Kidney glomerular epithelial cell (primary cell): ENCODE results near the gene CCDC6.
"Not testable (repeated sequence)": the region's sequence is repeated elsewhere in the genome, so short reads cannot be mapped to it uniquely, and the experiment has no call there.

Experiments used
- DNase-seq: peaks from one replicate; lab custom pipeline; 2025; lab: John Stamatoyannopoulos, UW

The CCDC6 gene

GRCh38 chr10:59808896-59809643, 97.3 kb downstream of the CCDC6 start:
- DNase-seq: peak; percentile 44

GRCh38 chr10:59807629-59808620, 98.4 kb downstream of the CCDC6 start:
- no peak for DNase-seq

DNA sequence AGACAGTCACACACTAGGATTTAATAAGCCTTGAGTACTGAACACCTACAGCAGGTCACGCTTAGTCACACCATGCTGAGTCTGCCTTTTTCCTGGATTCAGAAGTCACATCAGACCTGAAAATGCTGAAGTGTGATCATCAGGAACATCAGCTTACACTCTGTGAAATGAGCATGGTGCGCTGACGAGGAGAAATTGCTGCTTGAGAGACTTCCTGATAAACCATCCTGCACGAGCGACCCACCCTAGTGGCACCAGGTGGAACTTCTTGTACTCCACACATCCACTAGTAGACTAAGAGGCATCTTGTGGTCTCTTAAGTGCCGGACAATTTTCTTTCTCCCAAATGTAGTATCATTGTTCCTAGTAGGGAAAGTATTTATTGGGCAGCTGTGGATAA, 101.3 kb downstream of the CCDC6 start:
- peak; percentile 5 for DNase-seq

DNA sequence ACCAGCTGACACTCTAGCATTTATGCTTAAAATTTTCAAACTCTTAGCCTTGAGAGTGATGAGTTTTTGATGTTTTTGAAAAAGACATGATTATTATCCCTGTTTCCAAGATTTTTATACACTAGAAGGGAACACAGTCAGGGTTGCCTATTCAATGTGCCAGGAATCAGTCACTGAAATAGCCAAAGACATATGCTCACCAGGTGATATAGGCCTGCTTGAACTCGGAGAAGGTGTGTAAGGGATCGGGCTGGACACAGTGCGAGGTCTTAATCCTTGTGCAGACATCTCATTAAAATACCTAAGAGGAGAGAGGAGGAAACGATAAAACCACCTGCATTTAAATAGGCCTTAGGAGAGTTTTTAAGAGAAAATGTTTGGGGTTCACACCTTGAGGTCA, 102.1 kb downstream of the CCDC6 start:
- no peak for DNase-seq

DNA sequence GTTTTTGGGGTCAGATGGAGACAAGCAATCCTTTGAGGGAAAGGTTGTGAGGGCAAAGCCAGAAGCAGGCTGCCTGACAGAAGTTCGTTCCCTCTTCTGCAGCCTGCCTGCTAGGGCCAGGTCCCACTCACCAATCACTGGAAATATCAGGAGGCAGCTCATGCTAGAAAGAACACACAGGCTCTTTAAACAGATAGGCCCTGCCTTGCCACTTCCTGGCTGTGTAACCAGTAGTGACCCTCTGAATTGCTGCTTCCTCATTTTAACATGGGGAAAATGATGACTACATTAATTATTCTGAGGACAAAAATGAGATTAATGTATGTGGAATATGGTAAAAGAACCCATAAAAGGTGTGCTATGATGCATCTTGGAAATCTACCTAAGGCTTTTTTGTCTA, 102.6 kb downstream of the CCDC6 start:
- no peak for DNase-seq

DNA sequence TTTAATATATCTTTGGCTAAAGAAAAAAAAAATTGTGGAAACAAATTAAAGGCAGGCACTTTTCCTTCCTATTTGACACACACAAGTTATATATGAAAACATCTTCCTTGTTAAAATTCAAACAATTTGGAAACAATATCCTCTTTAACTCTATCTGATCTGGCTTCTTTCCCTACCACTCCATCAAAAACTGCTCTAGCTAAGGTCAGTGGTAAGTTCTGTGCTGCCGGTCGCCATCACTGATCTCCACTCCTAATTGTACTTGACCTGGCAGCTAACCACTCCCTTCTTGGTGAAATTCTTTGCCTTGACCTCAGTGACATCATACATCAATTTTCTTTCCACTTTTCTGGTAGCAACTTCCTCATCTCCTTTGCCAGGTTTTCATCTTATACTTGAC, 105.2 kb downstream of the CCDC6 start:
- no peak for DNase-seq

- no peak for DNase-seq
Measured at GRCh38 chr10:59799421-59799820, 106.9 kb downstream of the CCDC6 start.

GRCh38 chr10:59793919-59794318, 112.4 kb downstream of the CCDC6 start:
- DNase-seq: peak; percentile 83

- DNase-seq: no peak
Measured at GRCh38 chr10:59792812-59793211, 113.5 kb downstream of the CCDC6 start.

DNA sequence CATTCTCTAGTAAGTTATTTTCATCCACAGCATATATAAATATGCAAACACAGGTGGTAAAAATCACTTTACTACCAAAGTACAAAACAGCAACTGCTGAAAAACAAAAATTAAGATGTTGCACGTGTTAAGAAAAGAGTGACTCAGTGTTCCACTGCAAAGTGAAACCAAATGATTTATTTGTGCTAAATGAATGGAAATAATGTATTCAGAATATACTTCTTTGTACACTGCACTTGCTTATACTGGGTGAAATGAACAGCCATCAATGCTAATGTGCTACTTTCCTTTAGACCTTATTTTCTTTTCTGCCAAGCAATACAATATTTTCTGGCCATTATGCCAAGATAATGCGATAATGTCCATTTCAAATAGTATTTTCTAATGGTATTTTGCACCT, 114.8 kb downstream of the CCDC6 start:
- DNase-seq: no peak

- not testable (repeated sequence) for DNase-seq
Measured at GRCh38 chr10:59790080-59790479, 116.3 kb downstream of the CCDC6 start.

DNA sequence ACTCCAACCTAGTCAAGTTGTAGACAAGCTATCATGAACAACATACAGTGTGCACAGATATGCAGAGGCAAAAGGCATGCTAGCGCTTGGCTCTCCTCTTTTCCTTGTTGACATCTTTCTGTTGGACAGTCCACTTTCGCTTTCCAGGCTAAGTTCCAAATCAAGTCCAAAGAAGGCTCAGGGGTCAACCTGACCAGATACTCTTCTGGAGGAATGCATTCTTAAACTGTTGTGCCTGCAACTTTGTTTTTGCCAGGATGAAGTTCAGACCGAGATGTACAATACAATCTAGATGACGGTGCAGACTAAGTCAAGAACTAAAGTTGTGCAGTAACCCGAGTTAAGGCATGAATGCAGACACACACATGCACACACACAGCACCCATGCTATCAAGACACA, 117.4 kb downstream of the CCDC6 start:
- DNase-seq: not testable (repeated sequence)

- DNase-seq: not testable (repeated sequence)
Measured at GRCh38 chr10:59787032-59787431, 119.3 kb downstream of the CCDC6 start.

DNA sequence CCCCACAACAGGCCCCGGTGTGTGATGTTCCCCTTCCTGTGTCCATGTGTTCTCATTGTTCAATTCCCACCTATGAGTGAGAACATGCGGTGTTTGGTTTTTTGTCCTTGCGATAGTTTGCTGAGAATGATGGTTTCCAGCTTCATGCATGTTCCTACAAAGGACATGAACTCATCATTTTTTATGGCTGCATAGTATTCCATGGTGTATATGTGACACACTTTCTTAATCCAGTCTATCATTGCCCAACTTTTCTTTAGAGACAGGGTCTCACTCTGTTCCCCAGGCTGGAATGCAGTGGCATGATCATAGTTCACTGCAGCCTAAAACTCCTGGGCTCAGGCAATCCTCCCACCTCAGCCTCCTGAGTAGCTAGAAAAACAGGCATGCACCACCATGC, 120.9 kb downstream of the CCDC6 start:
- not testable (repeated sequence) for DNase-seq

DNA sequence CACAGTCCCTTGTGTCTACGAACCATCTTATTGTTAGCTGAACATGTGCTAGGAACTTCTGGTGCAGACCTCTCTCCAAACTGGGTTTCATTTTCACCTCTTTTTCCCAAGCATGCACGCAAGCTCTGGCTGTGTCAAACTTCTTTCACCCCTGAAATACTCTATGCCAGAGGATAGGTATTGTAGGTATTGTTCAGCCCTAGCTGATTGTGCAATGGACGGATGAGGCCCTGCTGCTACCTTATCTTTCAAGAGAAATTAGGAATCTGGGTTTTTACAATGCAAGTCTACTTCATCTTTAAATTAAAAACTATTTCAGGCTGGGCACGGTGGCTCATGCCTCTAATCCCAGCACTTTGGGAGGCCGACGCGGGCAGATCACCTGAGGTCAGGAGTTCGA, 124.8 kb downstream of the CCDC6 start:
- no peak for DNase-seq

GRCh38 chr10:59779756-59780533, 126.4 kb downstream of the CCDC6 start:
- peak; percentile 21 for DNase-seq

- DNase-seq: no peak
Measured at GRCh38 chr10:59774451-59774850, 131.9 kb downstream of the CCDC6 start.

- no peak for DNase-seq
Measured at GRCh38 chr10:59773088-59773487, 133.3 kb downstream of the CCDC6 start.

DNA sequence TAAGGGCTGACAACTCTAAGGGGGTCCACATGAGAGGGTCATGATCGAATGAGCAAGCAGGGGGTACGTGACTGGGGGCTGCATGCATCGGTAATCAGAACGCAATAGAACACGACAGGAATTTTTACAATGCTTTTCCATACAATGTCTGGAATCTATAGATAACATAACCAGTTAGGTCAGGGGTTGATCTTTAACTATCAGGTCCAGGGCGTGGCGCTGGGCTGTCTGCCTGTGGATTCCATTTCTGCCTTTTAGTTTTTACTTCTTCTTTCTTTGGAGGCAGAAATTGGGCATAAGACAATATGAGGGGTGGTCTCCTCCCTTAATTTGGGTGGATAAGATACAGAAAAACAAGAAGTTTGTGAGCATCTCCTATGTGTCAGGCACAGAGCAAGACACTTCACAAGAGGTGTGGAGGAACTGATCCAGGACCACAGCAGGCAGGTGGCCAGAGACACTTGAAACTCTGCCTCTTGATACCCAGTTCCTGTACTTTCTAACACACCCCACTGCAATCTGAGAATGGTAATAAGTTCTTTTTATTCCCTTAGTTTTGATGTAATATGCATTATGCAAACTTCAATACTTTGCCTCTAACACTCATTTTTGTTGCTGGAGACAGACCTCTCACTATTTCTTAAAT, 135.1 kb downstream of the CCDC6 start:
- no peak for DNase-seq

GRCh38 chr10:59770689-59771088, 135.7 kb downstream of the CCDC6 start:
- no peak for DNase-seq

DNA sequence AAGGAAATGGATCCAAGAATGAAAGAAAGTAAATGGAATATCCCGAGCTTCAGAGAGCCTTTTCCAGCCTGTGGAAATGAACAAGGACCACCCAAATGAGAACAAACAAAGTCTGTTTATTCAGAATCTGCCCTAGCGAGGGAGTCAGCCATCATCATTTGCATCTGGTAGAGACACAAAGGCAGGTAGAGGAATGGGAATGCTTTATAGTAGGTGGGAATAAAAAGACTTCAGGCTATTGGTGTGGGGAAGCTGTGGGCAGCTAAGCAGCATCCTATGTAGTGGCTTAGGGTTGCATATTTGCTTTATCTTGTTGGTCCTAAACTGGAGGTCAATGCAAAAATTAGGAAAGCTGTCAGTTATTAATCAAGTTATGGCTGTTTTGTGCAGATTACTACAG, 143.9 kb downstream of the CCDC6 start:
- DNase-seq: no peak

GRCh38 chr10:59757966-59758365, 148.4 kb downstream of the CCDC6 start:
- DNase-seq: no peak
